Measurements from ENCODE around the gene SNX7.

DNA sequence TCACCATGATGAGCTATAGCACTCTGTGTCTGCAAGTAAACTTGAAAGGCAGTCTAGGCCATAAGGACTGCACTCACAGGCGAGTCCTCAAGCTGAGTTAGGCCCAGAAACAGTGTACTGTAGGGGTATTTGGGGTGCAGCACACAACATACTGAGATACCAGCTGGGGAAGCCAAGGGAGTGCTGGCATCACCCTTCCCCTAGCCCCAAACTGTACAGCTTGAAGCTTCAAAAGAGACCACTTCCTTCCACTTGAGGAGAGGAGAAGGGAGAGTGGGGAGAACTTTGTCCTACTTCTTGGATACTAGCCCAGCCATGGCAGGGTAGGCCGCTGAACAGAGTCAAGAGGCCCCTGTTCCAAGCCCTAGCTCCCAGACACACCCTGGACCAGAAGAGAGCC is 24.2 kb upstream of the SNX7 start:
- TF ChIP-seq, protein P1, sequence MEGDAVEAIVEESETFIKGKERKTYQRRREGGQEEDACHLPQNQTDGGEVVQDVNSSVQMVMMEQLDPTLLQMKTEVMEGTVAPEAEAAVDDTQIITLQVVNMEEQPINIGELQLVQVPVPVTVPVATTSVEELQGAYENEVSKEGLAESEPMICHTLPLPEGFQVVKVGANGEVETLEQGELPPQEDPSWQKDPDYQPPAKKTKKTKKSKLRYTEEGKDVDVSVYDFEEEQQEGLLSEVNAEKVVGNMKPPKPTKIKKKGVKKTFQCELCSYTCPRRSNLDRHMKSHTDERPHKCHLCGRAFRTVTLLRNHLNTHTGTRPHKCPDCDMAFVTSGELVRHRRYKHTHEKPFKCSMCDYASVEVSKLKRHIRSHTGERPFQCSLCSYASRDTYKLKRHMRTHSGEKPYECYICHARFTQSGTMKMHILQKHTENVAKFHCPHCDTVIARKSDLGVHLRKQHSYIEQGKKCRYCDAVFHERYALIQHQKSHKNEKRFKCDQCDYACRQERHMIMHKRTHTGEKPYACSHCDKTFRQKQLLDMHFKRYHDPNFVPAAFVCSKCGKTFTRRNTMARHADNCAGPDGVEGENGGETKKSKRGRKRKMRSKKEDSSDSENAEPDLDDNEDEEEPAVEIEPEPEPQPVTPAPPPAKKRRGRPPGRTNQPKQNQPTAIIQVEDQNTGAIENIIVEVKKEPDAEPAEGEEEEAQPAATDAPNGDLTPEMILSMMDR (IDR thresholded peaks at IDR 0.05): no peak
- no peak for TF ChIP-seq ZFX (IDR thresholded peaks at IDR 0.05; ENCODE audit: borderline replicate concordance)
